Smooth muscle cell of the umbilical artery (primary cell): ENCODE measurements around the gene ADIRF. TPM values are rescaled to one million over a fixed set of nuclear protein-coding genes. Genes with fewer than 3 reads are reported as not detected.

Source experiments
- total RNA-seq: library from RNA; depleted of rRNA; stranded (reverse); fragments of >200 nt; gene quantifications from 2 replicates; pipeline ENCODE4 v1.2.3, GENCODE V29; 2014

Gene ADIRF
- total RNA-seq = 1.3 and 1.5 TPM in 2 replicates

GRCh38 chr10:86968271-86968993 is at the start of gene ADIRF:
ADIRF (plus strand) TSS chr10:86968482; CDS start chr10:86968545, 63 bp downstream.

GRCh38 chr10:86957471-86958115 is 10.7 kb upstream of the ADIRF start, which contains the start of gene MMRN2:
MMRN2 (minus strand) TSS chr10:86957615; CDS start chr10:86957541, 74 bp downstream.

DNA sequence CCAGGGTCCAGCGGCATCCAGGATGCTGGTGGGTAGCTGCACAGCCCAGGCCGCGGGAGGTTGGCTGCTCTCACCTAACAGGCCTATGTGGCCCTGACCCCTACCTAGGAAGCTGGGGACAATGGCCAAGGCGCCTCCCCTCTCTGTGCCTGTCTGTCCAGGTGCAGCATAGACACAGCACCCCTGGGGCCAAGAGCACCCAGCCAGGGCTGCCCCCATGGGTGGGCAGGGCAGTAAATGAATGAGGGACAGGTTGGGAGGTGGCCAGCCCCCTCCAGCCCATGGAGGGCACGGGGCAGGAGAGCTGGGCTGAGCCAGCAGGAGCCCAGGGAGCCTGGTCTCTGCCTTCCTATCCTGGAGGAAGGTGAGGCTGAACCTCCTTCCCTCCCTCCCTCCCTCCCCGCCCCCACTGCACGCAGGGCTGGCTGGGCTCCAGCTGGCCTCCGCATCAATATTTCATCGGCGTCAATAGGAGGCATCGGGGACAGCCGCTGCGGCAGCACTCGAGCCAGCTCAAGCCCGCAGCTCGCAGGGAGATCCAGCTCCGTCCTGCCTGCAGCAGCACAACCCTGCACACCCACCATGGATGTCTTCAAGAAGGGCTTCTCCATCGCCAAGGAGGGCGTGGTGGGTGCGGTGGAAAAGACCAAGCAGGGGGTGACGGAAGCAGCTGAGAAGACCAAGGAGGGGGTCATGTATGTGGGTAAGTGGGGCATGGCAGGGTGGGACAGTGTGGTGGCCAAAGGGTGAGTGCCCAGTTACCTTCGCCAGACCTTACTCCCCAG is 10.0 kb upstream of the ADIRF start, which contains the start of gene SNCG:
Gene SNCG, plus strand, starts transcription at position 484 of the 785 bp plus-strand sequence. Its CDS starts 99 bp downstream, at position 583.

DNA sequence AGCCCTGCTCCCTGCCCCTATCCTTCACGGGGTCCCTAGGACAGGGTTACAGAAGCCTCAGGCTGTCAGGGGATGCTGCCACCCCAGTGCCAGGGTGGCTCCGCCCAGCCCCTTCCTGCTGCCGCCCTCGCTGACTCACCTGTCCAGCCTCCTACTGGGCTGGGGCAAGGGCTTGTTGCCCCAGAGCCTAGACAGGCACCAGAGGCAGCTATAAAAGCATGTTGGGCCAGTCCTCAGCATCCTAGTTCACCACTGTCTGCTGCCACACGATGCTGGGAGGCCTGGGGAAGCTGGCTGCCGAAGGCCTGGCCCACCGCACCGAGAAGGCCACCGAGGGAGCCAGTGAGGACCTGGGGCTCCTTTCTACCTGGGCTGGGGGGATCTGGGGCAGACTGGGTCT is 51.8 kb downstream of the ADIRF start, which contains the start of gene FAM25A:
Gene FAM25A, plus strand, starts transcription at position 239 of the 400 bp plus-strand sequence. Its CDS starts 31 bp downstream, at position 270.

Other genes starting within 250 kb of the ADIRF start
- 63.7 and 69.8 TPM in 2 replicates for gene BMPR1A, start 211.9 kb upstream of the ADIRF start, total RNA-seq
- 2.4 and 3.0 TPM in 2 replicates for gene MMRN2, start 10.9 kb upstream of the ADIRF start, total RNA-seq
- gene SNCG, start 9.9 kb upstream of the ADIRF start, total RNA-seq = 1.8 and 3.3 TPM in 2 replicates
- not detected in 2 replicates for gene FAM25A, start 51.8 kb downstream of the ADIRF start, total RNA-seq
- 161 and 209 TPM in 2 replicates for gene GLUD1, start 126.4 kb downstream of the ADIRF start, total RNA-seq
- gene SHLD2, start 126.7 kb downstream of the ADIRF start, total RNA-seq = 23.8 and 33.2 TPM in 2 replicates